ENCODE data around the gene CHPF.

CHPF gene

DNA sequence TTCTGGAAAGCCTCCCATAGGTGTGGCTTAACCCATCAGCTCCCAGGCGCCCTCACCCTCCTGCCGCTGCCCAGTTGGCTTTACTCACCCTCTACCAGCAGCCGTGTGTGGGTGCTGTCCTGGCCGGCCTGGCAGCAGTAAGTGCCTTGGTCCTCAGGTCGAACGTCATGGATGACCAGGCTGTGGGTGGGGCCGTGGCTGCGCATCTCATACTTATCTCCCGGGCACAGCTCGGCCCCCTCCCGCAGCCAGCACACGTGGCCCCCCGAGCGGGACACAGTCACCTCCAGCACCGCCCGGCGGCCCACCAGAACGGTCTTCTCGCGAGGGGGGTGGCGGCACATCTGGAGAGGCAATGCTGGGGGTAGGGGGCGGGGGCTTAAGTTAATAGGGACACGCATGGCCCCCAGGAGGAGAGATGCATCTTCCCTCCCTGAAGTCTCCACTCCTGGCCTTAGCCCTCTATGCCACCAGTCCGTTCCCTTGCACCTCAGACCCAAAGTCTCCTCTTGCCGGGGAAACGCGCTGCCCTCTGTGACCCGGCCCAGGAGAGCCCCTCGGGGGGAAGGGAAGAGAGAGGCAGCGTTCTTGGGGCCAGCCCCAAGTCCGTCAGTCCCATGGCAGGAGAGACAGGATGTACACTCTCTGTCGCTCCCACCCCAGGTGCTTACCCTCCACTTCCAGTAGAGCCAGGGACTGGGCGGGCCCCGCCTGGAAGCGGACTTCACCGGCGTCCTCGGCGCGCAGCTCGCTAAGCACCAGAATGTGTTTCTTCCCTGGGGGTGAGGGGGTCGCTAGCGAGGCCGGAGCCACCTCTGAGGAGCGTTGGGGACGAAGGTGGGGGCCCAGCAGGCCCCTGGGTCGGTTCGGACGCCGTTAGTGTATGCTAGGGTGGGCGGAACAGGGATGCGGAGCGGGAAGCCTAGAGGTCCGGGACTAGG lies 8.1 kb upstream of the CHPF start:
- no peak for DNase-seq (ENCODE audit: low spot score)

GRCh38 chr2:219549619-219550018 lies 6.0 kb upstream of the CHPF start:
- DNase-seq (ENCODE audit: low spot score), result no peak

DNA sequence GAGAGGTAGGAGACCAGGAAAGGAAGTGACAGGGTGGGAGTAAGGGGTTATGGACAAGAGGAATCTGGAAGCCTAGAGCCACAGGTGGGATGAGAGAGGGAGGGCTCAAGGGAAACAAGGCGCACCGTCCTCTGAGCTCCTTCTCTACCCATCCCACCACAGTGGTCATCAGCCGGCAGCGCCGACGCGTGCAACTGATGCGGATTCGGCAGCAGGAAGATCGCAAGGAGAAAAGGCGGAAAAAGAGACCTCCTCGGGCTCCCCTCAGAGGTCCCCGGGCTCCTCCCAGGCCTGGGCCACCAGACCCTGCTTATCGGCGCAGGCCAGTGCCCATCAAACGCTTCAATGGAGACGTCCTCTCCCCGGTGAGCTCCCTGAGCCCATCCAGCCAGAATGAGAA lies 5.4 kb upstream of the CHPF start:
- no peak for DNase-seq (ENCODE audit: low spot score)

GRCh38 chr2:219547621-219548020 lies 4.0 kb upstream of the CHPF start:
- no peak for DNase-seq (ENCODE audit: low spot score)

DNA sequence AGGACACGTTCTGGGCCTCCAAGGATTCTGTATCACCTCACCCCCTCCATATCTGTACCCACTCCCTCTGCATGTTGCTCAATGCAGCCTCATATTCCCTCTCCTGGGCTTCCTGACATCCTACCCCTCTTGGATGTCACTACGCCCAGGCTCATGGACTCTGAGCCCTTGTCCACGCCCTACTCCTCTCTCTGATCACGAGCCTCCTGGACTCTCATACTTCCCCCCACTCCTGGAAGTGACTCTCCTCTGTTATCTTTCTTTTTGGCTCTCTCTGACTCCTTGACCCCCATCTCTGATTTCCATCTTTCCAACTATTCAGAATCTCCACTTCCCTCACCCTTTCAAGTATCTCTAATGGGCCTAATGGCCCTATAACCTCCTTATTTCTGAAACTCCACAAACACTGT lies 2.3 kb upstream of the CHPF start:
- DNase-seq (ENCODE audit: low spot score), result no peak

- DNase-seq (ENCODE audit: low spot score), result no peak
Measured at GRCh38 chr2:219545295-219545942, 1.8 kb upstream of the CHPF start.

DNA sequence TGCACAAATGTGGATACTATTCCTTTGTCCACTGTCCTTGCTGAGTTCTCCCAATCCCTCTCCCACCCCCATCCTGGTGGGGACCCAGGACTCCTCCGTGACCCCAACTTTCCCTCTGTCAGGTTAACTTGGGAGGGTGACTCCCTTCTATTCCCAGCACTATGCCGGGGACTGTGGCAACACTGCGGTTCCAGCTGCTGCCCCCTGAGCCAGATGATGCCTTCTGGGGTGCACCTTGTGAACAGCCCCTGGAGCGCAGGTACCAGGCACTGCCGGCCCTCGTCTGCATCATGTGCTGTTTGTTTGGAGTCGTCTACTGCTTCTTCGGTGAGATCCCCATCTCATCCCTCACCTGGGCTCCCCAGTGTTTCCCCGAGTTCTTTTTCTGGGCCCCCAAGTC lies 958 bp upstream of the CHPF start:
- DNase-seq (ENCODE audit: low spot score), result no peak

- DNase-seq (ENCODE audit: low spot score), result peak; percentile 33
Measured at GRCh38 chr2:219542931-219543595, 546 bp downstream of the CHPF start.

- DNase-seq (ENCODE audit: low spot score), result peak; percentile 81
Measured at GRCh38 chr2:219541611-219542180, 1.9 kb downstream of the CHPF start.

DNA sequence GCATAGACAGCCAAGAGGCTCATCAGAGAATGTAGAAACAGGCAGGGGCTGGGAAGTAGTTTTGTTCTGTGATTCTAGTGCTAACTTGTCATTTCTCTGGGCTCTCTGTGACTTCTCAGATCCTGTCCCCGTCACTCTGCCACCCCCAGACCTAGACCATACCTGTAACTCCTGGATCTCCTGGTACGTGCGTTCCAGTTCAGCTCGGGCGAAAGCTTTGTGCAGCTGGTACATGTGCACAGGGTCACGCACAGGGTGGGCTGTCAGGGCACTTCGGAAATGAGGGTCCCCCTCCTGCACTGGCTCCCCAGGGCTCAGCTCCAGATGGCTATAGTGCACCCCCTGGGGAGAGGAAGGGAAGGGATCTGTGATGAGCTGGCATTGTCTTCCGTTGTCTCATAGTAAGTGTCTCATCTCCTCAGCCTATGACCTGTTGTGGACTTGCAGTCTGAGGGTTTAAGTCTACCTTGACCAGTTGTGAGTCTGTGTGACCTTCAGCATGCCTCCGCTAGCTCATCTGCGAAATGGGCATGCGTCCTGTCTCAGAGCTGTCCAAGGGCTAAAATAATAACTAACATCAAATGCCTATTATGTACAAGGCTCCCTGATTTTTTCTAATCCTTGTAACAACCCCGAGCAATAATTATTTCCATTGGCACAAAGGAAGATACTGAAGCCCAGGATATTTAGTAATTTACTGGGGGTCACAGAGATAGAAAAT lies 2.7 kb downstream of the CHPF start:
- no peak for DNase-seq (ENCODE audit: low spot score)

- no peak for DNase-seq (ENCODE audit: low spot score)
Measured at GRCh38 chr2:219539926-219540678, 3.5 kb downstream of the CHPF start.

GRCh38 chr2:219538956-219539788 lies 4.4 kb downstream of the CHPF start:
- no peak for DNase-seq (ENCODE audit: low spot score)

DNA sequence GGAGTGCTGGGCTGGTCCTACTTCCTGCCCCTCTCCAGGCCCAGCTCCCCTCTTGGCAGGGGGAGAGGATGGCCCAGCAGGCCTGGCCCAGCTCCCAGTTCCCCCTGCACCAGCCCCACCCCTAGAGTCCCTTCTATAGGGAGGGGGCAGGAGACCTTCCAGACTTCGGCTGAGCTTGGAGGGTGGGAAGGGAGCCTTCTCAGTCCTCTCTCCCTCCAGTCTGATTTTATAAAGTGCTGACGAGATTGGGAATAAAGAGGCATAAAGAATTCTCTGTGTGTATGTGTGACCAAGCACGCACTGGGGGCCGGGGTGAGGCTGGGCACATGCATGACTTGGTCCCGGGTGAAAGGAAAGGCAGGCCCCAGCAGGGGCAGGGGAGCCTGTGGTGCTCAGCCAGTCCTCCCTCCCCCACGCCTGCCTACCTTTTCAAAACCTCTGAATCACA lies 5.1 kb downstream of the CHPF start:
- DNase-seq (ENCODE audit: low spot score), result no peak

DNA sequence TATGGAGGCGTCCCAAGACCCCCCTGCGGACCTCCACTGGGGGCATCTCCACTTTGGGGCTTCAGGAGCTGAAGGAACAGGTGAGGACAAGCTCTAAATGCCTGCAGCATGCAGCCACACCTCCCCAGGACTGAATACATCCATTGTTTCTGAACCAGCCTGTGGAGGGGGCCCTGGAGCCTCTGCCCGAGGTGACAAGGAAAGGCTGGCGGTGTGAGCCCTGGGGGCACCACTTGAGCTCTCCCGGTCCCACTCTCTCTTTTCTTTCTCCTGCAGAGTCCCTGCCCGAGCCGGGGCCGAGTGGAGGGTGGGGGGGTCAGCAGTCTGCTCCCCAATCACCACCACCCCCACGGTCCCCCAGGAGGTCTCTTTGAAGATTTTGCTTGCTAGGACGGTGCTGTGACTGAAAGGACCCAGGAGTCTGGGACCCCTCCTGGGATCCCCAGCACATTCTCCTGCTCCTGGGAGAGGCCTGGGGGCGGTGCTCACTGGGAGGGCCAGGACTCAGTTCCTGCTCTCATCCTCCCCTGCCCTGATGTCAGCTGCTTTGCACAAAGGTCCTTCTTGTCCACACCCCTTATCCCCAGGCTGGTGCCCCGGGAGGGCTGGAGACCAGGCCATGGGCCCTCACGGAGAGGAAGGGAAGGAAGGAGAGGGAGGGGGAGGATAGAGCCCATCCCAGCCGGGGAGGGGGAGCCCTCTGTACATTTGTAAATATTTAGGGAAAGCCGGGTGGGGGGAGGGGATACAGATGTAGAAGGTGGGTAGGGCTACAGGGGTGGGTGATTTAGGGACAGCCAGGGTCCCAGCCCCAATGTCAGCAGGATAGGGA lies 5.7 kb downstream of the CHPF start:
- DNase-seq (ENCODE audit: low spot score), result no peak

- DNase-seq (ENCODE audit: low spot score), result no peak
Measured at GRCh38 chr2:219536967-219537366, 6.6 kb downstream of the CHPF start.

- no peak for DNase-seq (ENCODE audit: low spot score)
Measured at GRCh38 chr2:219536425-219536824, 7.2 kb downstream of the CHPF start.

DNA sequence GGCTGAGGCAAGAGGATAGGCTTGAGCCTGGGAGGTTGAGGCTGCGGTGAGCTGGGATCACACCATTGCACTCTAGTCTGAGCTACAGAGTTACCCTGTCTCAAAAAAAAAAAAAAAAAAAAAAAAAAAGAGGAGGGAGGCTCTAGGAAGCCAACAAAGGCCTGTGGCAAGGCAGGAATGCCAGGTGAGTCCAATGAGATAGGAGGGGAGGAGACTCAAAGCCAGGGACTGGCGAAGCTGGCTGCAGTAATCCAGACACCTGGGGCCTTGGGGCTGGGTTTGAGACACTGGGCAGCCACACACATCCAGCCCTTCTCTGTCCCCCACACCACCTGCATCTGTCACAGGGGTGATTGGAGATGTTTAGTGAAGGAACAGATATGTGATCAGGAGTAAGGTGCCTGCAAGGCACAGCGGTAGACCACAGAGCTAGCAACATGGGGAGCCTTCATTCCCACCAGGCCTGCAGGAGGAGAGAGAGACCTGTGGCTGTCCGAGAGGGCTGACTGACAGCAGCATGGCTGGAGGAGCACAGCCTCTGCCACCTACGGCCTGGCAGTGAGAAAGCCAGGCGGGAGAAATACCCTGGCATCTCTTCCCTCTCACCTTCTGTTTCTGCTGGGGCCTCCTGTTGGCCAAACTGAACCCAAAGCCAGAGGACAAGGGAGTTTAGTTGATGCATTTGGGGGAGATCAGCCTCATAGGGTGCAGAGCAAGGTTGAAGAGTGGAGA lies 9.5 kb downstream of the CHPF start:
- DNase-seq (ENCODE audit: low spot score), result peak; percentile 59

DNA sequence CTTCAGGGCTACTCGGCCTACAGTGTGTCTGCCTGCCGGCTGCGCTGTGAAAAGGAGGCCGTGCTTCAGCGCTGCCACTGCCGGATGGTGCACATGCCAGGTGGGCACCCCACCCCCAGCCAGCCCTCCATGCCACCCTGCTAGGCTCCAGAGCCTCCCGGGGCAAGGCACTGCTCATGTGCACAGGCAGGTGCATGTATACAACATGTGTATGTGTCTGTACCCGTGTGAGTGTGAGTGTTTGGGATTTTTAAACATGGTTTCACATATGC lies 11.3 kb downstream of the CHPF start:
- DNase-seq (ENCODE audit: low spot score), result no peak
